Superior temporal gyrus (tissue), 1 donor: ENCODE data around the gene PAQR5.
A peak's percentile ranks its signal among the peaks of the same experiment; 100 is the strongest.
"Not testable (repeated sequence)": the region's sequence is repeated elsewhere in the genome, so short reads cannot be mapped to it uniquely, and the experiment has no call there.

Source experiments
- DNase-seq: peaks from one replicate; pipeline ENCODE4 v3.0.0-alpha.2; 2016; ENCODE audit errors: extremely low spot score

Gene PAQR5

GRCh38 chr15:69421498-69421897 is 122.8 kb downstream of the PAQR5 start:
- DNase-seq, result no peak

- no peak for DNase-seq
Measured at GRCh38 chr15:69422336-69422895, 123.7 kb downstream of the PAQR5 start.

- DNase-seq, result no peak
Measured at GRCh38 chr15:69424001-69424400, 125.3 kb downstream of the PAQR5 start.

DNA sequence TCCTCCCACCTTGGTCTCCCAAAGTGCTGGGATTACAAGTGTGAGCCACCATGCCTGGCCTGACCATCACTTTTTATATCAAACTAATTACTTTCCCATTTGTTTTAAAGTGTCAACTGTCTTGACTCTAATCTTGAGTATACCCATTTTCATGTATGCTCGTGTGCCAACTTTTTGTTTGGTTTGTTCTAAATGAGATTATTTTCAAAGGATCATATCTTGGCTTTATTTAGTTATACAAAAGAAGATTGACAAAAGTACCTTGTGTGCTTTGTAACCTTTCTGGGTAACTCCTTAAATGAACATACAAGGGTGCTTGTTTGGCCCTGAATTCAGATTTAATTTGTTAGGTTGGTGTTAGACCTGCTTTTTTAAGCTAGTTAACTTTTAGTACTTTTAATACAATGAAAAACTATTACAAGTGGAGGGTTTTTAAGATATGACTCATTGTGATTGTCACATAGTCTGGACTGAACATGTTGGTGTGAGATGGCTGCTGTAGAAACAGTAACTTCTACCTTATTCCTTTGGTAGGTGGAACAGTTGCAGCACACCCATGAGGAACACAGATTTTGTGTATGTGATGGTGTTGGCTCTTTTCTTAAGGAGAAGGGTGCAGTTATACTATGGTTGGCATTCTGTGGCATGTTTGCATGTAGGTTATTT is 126.2 kb downstream of the PAQR5 start:
- DNase-seq, result no peak

DNA sequence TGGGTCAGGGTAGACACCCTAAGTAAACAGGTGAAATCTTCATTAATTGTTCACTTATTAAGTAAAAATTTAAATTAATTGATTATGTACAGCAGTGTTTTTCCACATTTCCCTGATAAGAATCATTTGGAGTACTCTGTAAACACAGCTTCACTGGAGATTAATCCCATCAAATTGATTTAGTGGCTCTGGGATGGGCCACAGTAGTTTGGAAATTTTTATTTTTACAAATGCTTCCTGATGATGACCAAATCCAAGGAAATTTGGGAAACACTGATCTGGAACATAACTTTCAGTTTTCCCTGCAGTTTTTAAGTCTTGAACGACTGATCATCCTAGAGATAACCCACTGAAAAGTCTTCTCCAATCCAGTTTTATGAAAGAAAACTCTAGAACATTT is 135.1 kb downstream of the PAQR5 start:
- DNase-seq, result no peak

DNA sequence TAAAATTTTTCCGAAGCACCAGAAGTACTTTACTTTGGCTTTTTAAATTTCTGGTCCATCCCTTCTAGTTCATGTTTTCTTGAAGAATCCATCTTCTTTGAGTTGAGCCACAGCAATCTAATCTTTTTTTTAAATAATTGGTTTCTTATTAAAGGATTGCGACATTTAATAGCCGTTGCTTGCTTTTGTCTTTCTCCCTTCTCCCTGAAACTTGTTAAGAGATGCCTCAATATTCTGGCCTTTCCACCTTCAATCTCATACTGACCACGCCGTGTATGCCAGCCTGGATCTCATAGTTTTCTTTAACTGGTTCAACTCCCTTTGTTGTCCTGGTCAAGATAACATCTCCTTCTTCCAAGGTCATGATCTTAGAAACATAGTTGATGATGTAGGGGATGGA is 135.5 kb downstream of the PAQR5 start:
- no peak for DNase-seq

DNA sequence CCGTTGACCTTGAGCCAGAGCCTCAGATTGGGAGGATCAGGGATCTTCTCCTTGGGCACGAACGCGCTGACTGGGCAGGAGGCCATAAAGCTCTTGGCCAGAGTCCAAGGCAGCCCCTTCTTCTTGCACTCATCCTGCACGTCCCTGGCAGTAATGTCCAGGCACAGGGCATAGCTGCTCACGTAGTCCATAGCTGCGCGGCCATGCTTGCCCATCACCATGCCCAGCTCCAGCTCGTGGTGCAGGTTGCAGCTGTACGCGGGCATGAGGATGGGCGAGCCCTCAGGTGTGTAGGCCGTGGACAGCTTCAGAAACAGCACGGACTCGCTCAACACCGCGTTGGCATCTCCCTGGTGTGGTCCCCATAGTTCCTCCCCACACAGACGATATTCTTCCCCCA is 136.0 kb downstream of the PAQR5 start:
- DNase-seq, result no peak

GRCh38 chr15:69435985-69436384 is 137.3 kb downstream of the PAQR5 start:
- no peak for DNase-seq

GRCh38 chr15:69436951-69437350 is 138.2 kb downstream of the PAQR5 start:
- no peak for DNase-seq

DNA sequence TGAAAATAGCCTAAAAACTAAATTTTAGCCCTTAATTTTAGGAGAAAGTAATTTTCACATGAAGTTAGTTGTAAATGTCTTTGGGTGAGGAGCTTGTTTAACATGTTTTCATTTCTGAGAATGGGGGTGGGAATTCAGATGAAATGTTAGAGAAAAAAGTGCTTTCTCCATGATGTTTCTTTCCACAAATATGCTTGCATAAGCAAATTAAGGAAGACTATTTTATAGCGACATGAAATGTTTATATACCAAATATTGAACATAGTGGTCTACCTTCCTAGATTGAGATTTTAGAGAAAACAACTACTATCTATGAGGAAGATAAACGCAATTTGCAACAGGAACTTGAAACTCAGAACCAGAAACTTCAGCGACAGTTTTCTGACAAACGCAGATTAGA is 140.9 kb downstream of the PAQR5 start:
- DNase-seq, result no peak

- DNase-seq, result no peak
Measured at GRCh38 chr15:69443032-69443611, 144.4 kb downstream of the PAQR5 start.

DNA sequence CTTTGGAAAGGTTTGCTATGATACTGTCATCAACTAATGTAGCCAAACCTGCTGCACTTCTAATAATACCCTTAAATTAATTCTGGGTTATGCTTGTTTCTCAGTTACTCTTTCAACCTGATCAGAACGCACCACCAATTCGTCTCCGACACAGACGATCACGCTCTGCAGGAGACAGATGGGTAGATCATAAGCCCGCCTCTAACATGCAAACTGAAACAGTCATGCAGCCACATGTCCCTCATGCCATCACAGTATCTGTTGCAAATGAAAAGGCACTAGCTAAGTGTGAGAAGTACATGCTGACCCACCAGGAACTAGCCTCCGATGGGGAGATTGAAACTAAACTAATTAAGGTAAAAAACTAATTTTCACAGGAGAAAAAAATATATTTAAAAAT is 146.0 kb downstream of the PAQR5 start:
- no peak for DNase-seq

DNA sequence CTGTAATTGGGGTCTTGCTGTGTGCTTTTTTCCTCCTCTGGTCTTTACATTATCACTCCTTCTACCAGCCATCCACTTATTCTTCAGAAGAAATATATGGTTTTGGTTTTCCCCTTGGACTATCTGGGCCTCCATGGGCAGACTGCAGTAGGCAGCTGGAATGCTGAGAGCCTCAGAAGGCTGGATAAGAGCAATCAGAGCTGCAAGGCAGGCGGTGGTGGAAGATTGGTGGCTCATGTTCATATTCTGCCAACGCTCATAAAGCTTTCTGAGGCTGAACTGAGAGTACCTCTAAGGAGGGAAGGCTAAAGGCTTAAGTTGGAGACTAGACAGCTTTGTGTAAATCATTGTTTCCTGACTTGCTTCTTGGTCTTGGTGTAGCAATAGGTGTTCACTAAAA is 148.2 kb downstream of the PAQR5 start:
- DNase-seq, result no peak

- DNase-seq, result not testable (repeated sequence)
Measured at GRCh38 chr15:69450221-69450620, 151.5 kb downstream of the PAQR5 start.

DNA sequence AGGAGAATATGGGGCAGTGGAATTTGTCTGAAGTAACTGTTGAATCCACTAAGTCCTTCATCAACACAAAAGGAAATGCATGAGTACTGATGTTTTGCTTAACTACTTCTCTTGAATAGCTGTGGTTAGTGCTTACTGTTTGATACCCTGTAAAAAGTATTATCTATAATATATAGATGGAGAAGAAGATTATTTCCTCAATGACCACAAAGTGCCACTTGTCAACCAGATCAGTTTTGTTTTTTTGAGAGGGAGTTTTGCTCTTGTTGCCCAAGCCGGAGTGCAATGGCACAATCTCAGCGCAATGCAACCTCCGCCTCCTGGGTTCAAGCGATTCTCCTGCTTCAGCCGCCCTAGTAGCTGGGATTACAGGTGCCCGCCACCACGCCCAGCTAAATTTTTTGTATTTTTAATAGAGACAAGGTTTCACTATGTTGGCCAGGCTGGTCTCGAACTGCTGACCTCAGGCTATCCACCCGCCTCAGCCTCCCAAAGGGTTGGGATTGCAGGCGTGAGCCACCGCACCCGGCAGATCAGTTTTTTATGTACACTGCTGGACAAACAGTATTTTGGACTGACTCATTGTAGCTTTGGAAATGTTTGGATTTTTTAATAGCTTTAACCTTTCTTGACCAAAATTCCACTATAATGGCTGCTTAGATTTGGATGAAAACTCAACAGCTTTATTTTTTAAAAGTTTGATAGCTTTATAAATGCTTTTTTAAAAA is 152.4 kb downstream of the PAQR5 start:
- no peak for DNase-seq

DNA sequence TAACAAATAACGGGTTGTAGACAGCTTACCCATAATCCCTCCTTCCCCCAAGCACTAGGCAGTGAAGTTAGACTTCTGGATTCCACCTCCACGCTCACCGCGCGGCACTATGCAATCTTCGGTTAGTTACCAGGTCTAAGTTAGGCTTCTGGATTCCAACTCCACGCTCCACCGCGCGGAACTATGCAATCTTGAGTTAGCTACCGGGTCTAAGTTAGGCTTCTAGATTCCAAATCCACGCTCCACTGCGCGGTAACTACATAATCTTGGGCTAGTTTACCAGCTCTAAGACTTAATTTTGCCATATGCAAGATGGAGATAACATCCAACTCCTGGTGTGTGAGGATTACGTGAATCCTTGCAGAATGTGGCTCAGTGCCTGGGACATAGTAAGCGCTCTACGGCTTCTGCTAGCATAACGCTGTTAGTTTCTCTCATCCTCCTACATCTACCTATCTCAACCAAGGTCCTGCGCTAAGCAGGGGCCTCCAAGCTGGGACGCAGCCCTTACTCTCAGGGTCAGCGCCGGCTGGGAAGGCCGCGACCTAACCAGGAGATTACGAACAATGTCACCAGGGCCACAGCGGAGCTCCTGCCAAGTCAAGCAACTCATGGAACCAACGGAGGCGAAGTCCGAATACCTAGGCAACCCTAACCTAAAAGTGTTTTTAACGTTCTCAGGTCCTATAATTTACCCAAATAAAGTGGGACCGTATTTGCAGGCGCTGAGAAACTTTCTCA is 153.4 kb downstream of the PAQR5 start:
- no peak for DNase-seq

DNA sequence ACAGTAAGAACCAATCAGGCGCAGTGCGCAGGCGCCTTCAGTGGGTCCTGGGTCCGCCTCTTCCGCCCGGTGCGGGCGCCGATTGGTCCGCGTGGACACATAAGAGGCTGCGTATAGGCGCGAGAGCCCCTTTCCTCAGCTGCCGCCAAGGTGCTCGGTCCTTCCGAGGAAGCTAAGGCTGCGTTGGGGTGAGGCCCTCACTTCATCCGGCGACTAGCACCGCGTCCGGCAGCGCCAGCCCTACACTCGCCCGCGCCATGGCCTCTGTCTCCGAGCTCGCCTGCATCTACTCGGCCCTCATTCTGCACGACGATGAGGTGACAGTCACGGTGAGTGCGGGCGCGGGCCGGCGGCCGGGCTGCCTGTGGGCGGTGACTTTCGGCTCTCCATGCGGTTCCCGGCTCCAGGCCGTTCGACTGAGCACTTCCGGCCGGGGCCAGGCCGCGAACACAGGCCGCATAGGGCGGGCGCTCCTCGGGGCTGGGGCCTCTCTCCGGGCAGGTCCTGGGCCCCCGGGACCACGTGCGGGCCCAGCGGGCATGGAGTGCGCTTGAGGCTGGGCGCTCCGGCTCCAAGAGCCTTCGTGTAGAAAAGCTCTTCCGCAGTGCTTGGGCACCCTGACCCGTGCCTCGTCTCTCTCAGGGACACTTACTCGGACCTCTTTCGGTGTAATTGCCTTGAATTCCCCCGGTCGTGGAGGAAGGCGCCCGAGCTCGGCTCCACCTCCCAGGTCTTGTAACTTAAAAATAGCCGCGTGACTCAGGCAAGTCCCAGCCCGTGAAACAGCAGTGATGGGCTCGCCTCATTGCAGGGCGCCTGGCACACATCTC is 154.2 kb downstream of the PAQR5 start, which contains the start of gene RPLP1:
Gene RPLP1, plus strand, starts transcription at position 127 of the 830 bp plus-strand sequence. Its CDS starts 131 bp downstream, at position 258.
- DNase-seq, result peak; percentile 99

DNA sequence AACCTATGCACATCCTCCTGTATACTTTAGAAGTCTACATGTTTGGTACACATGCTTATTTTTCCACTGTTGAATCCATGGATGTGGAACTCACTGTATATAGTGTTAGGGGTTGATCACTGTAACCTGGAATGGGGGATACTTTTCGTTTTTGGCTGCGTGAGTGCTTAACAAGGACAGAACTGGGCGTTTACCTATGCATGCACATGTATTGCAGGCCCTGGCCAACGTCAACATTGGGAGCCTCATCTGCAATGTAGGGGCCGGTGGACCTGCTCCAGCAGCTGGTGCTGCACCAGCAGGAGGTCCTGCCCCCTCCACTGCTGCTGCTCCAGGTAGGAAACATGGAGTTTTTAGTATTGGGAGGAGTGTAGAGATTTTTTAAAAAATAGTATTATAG is 156.2 kb downstream of the PAQR5 start:
- no peak for DNase-seq

DNA sequence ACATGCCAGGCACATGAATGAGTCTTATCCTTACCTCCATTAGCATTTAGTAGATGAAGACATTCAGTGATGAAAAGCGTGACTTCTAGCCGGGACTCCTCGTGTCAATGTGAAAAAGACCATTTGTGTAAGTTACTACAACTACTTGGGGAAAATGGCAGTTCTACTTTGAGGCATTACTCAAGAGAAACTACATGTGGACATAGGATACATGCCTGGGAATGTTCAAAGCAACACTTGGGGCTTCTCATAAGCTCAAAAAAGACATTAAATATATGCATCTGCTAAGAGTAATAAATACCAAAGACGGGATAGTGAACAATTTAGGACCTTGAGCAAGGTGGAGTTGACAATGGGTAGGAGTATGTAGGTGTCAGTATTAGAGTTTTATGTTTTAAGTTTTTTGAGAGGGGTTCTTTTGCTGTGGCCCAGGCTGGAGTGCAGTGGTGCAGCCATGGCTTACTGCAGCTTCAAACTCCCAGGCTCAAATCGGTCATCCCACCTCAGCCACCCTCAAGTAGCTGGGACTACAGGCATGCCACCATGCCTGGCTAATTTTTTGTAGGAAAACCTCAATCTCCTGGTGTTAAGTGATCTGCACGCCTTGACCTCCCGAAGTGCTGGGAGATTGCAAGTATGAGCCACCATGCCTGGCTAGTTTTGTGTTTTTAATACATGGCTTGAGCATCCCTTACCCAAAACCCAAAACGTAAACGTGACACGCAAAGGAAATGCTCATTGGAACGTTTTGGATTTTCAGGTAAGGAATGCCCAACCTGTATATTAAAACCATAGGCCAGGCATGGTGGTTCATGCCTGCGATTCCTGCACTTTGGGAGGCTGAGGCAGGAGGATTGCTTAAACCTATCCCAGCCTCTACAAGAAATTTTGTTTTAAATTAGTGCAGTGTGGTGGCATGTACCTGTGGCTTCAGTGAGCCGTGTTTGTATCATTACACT is 157.8 kb downstream of the PAQR5 start:
- no peak for DNase-seq
